Stimulated activated naive B cell treated with anti-CD40 and anti-IgM and Interleukin-4, amounts not matched to agents 10 μg/mL and 1 μg/mL and 100 μg/mL, for 72 hours (primary cell): Measurements from ENCODE around the gene MAP3K7.

Source experiments
- ATAC-seq, 2 donors: fragments of 150-1000 bp; cut with Tn5 transposase; replicated peaks; 2 replicates each; pipeline ENCODE4 v1.10.0; 2021; ENCODE audit warnings: moderate library complexity in 1 of 2
- DNase-seq: peaks from one replicate; pipeline ENCODE4 v3.0.0; 2021
- H3K27ac Mint-ChIP-seq: one replicate; pipeline ENCODE4 v1.8.0; 2022; ENCODE audit warnings: mild to moderate bottlenecking, mixed read lengths
- H3K27me3 Mint-ChIP-seq, 2 donors: one replicate each; pipeline ENCODE4 v1.8.0; 2022; ENCODE audit warnings: mixed read lengths in 2 of 2
- H3K36me3 Mint-ChIP-seq, 2 donors: one replicate each; pipeline ENCODE4 v1.8.0; 2022; ENCODE audit warnings: mixed read lengths in 2 of 2, mild to moderate bottlenecking in 1 of 2
- H3K4me1 Mint-ChIP-seq, 2 donors: one replicate each; pipeline ENCODE4 v1.8.0; 2022; ENCODE audit warnings: mixed read lengths in 2 of 2, mild to moderate bottlenecking in 1 of 2
- H3K4me3 Mint-ChIP-seq, 2 donors: one replicate each; pipeline ENCODE4 v1.8.0; 2022; ENCODE audit warnings: mild to moderate bottlenecking in 2 of 2, mixed read lengths in 2 of 2, moderate library complexity in 1 of 2
- H3K9me3 Mint-ChIP-seq, 2 donors: one replicate each; pipeline ENCODE4 v1.8.0; 2022; ENCODE audit warnings: mixed read lengths in 2 of 2, mild to moderate bottlenecking in 1 of 2

Gene MAP3K7

DNA sequence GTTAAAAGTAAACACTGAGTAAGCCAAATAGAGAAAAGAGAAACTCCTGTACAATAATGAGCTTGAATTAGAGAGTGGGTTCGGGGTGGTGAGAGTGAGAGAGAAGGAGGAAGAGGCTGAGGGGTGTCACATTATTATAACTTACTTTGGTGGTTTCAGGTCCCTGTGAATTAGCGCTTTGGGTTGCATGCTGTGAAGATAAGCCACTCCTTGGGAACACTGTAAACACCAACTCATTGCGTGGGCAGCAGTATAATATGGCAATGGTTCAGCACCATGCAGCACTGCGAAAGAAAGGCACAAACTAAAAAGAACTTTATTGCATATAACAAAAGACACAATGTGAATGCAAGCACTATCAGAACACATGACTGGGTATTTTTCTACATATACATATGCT is 26.9 kb downstream of the MAP3K7 start:
- Mint-ChIP-seq H3K4me1 (peaks cover 5 to 8% of the 10 kb centered on the region in 2 donors), H3K9me3 (peaks cover 0 to 2% of the 10 kb centered on the region in 2 donors), H3K27ac (no peak overlapping the region), H3K36me3 (peaks cover 27 to 43% of the 10 kb centered on the region in 2 donors), H3K4me3 (no peak overlapping the region), H3K27me3 (no peaks in the 10 kb centered on the region)
- DNase-seq (no peak), ATAC-seq (no peak)

- H3K4me1 Mint-ChIP-seq = no peaks in the 10 kb centered on the region
- no peaks in the 10 kb centered on the region for H3K27me3 Mint-ChIP-seq
- ATAC-seq = no peak
- H3K9me3 Mint-ChIP-seq = no peaks in the 10 kb centered on the region
- H3K27ac Mint-ChIP-seq = no peak overlapping the region
- no peak overlapping the region for H3K4me3 Mint-ChIP-seq
- H3K36me3 Mint-ChIP-seq = peaks cover 13 to 24% of the 10 kb centered on the region in 2 donors
- no peak for DNase-seq
These were observed 29.9 kb downstream of the MAP3K7 start for GRCh38 chr6:90557006-90557405.

GRCh38 chr6:90547991-90548390 is 38.9 kb downstream of the MAP3K7 start:
- Mint-ChIP-seq H3K36me3 (peaks cover 28 to 40% of the 10 kb centered on the region in 2 donors), H3K27me3 (no peaks in the 10 kb centered on the region), H3K4me1 (peaks cover 17 to 20% of the 10 kb centered on the region in 2 donors), H3K4me3 (no peak overlapping the region), H3K27ac (no peak overlapping the region), H3K9me3 (no peaks in the 10 kb centered on the region)
- DNase-seq (no peak), ATAC-seq (no peak)

GRCh38 chr6:90547079-90547478 is 39.8 kb downstream of the MAP3K7 start:
- Mint-ChIP-seq H3K27me3 (no peaks in the 10 kb centered on the region), H3K27ac (no peak overlapping the region), H3K36me3 (peaks cover 28 to 41% of the 10 kb centered on the region in 2 donors), H3K4me3 (no peak overlapping the region), H3K4me1 (peaks cover 17 to 20% of the 10 kb centered on the region in 2 donors), H3K9me3 (no peaks in the 10 kb centered on the region)
- ATAC-seq (no peak), DNase-seq (no peak)

- H3K27me3 Mint-ChIP-seq = no peaks in the 10 kb centered on the region
- H3K9me3 Mint-ChIP-seq = no peaks in the 10 kb centered on the region
- peaks cover 30 to 41% of the 10 kb centered on the region in 2 donors for H3K36me3 Mint-ChIP-seq
- ATAC-seq (peak; percentile 42 to 47), DNase-seq (no peak)
- no peak overlapping the region for H3K27ac Mint-ChIP-seq
- no peak overlapping the region for H3K4me3 Mint-ChIP-seq
- H3K4me1 Mint-ChIP-seq = peaks cover 17 to 20% of the 10 kb centered on the region in 2 donors
These were observed 41.4 kb downstream of the MAP3K7 start for GRCh38 chr6:90545448-90545847.

- H3K36me3 Mint-ChIP-seq = peaks cover 30 to 41% of the 10 kb centered on the region in 2 donors
- H3K27ac Mint-ChIP-seq = peak overlapping the region; percentile 78
- no peaks in the 10 kb centered on the region for H3K27me3 Mint-ChIP-seq
- no peaks in the 10 kb centered on the region for H3K9me3 Mint-ChIP-seq
- H3K4me3 Mint-ChIP-seq = peak overlapping the region in 1 of 2 donors; percentile 2
- ATAC-seq (peak; percentile 23 to 46), DNase-seq (no peak)
- peaks cover 17 to 20% of the 10 kb centered on the region in 2 donors for H3K4me1 Mint-ChIP-seq
These were observed 42.1 kb downstream of the MAP3K7 start for GRCh38 chr6:90544741-90545140.

DNA sequence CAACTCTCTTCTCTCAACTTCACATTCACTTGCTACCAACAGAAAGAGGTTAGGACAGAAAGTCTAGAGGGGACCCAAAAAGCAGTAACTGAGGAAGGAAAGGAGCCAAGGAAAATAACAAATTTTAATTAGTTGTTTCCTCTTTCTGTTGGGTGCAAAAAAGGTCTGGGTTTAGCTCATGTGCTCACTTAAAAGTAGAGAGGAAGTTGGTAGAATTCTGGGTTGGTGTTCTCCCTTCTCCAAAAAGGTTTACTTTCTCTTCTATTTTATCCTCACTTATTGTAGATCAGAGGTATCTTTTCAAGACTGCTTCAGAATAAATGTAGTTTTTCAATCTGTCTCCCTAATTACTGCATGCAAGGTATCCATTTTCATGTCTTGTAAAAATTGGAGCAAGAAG is 42.8 kb downstream of the MAP3K7 start:
- peak overlapping the region; percentile 76 for H3K27ac Mint-ChIP-seq

GRCh38 chr6:90541221-90541620 is 45.7 kb downstream of the MAP3K7 start:
- DNase-seq (no peak), ATAC-seq (no peak)
- Mint-ChIP-seq H3K4me1 (peaks cover 23 to 34% of the 10 kb centered on the region in 2 donors), H3K4me3 (no peak overlapping the region), H3K27me3 (no peaks in the 10 kb centered on the region), H3K9me3 (no peaks in the 10 kb centered on the region), H3K36me3 (peaks cover 15 to 27% of the 10 kb centered on the region in 2 donors), H3K27ac (no peak overlapping the region)

More for the DNA sequence above, 42.8 kb downstream of the MAP3K7 start:
- H3K4me1 Mint-ChIP-seq = peaks cover 17 to 20% of the 10 kb centered on the region in 2 donors
- H3K36me3 Mint-ChIP-seq = peaks cover 29 to 37% of the 10 kb centered on the region in 2 donors
- ATAC-seq (peak; percentile 63 to 68), DNase-seq (no peak)
- H3K9me3 Mint-ChIP-seq = no peaks in the 10 kb centered on the region
- H3K4me3 Mint-ChIP-seq = peak overlapping the region in 1 of 2 donors; percentile 2
- no peaks in the 10 kb centered on the region for H3K27me3 Mint-ChIP-seq

DNA sequence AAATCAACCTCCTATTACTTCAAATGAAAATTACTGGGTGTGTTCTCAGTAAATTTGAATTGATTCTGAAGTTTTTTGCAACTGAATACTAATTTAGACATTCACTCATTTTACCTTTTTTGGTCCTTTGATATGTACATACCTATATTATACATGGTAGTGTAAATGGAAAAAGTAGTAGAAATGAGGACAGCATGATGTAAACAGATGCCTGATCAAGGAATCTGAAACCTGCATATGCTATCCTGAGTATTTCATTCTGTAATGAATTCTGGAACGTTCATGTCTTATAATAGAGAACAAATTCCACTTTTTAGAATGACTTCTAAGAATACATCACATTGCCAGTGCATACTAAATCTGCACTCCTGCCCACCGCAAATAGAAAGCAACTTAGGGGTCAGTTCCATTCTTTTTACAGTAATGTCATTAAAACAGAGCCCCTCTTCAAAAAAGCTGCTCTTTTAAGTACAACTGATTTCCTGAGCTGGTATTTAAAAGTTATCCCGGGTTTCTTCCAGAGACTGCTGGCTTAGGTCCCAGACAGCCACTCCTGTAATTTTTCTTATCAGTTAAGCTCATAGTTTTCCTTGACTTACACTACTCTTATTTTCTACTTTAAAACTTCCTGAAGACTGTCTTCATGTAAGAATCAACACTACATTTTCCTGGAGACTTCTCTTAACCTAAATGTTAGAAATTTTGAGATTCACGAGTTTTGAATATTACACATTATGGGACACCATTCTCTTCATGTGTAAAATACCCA is 48.4 kb downstream of the MAP3K7 start:
- H3K4me3 Mint-ChIP-seq = no peak overlapping the region
- DNase-seq (no peak), ATAC-seq (no peak)
- H3K4me1 Mint-ChIP-seq = peaks cover 6 to 14% of the 10 kb centered on the region in 2 donors
- peaks cover 7 to 21% of the 10 kb centered on the region in 2 donors for H3K36me3 Mint-ChIP-seq
- no peaks in the 10 kb centered on the region for H3K9me3 Mint-ChIP-seq
- H3K27ac Mint-ChIP-seq = no peak overlapping the region
- no peaks in the 10 kb centered on the region for H3K27me3 Mint-ChIP-seq

DNA sequence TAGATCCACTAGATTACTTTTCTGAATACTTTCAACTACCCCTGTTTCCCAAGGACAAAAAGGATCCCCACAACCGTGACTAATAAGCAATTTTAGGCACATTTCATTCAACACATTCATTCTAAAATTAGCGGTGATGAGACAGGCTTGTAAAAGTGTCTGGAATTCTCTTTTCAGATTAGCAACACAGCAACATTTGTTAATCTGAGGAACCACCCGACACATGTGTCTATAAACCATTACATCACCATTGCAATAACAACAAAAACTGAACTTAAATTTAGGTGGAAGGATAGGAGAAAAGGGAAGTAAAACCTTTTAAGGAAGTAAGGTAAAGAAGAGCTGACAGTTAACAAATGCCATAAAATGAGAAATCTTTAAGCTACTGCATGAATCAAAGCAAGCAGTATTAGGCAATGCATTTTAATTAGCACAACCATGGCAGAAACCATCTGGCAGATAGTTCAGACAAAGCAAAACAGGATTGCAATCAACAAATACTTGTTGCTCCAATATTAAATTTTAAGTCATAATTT is 49.1 kb downstream of the MAP3K7 start:
- DNase-seq (no peak), ATAC-seq (peak; percentile 84 to 85)
- peak overlapping the region in 1 of 2 donors; percentile 28 for H3K4me3 Mint-ChIP-seq
- H3K27me3 Mint-ChIP-seq = no peaks in the 10 kb centered on the region
- H3K36me3 Mint-ChIP-seq = peaks cover 11 to 23% of the 10 kb centered on the region in 2 donors
- no peaks in the 10 kb centered on the region for H3K9me3 Mint-ChIP-seq
- peaks cover 6 to 14% of the 10 kb centered on the region in 2 donors for H3K4me1 Mint-ChIP-seq
- H3K27ac Mint-ChIP-seq = no peak overlapping the region

GRCh38 chr6:90537027-90537426 is 49.8 kb downstream of the MAP3K7 start:
- no peak overlapping the region for H3K27ac Mint-ChIP-seq
- no peaks in the 10 kb centered on the region for H3K9me3 Mint-ChIP-seq
- peaks cover 11 to 23% of the 10 kb centered on the region in 2 donors for H3K36me3 Mint-ChIP-seq
- ATAC-seq (no peak), DNase-seq (no peak)
- no peaks in the 10 kb centered on the region for H3K27me3 Mint-ChIP-seq
- peaks cover 6 to 14% of the 10 kb centered on the region in 2 donors for H3K4me1 Mint-ChIP-seq
- no peak overlapping the region for H3K4me3 Mint-ChIP-seq

GRCh38 chr6:90536520-90536919 is 50.4 kb downstream of the MAP3K7 start:
- Mint-ChIP-seq H3K4me3 (no peak overlapping the region), H3K27me3 (no peaks in the 10 kb centered on the region), H3K27ac (no peak overlapping the region), H3K9me3 (no peaks in the 10 kb centered on the region), H3K4me1 (peaks cover 6 to 14% of the 10 kb centered on the region in 2 donors), H3K36me3 (peaks cover 11 to 26% of the 10 kb centered on the region in 2 donors)
- DNase-seq = no peak
- no peak for ATAC-seq

DNA sequence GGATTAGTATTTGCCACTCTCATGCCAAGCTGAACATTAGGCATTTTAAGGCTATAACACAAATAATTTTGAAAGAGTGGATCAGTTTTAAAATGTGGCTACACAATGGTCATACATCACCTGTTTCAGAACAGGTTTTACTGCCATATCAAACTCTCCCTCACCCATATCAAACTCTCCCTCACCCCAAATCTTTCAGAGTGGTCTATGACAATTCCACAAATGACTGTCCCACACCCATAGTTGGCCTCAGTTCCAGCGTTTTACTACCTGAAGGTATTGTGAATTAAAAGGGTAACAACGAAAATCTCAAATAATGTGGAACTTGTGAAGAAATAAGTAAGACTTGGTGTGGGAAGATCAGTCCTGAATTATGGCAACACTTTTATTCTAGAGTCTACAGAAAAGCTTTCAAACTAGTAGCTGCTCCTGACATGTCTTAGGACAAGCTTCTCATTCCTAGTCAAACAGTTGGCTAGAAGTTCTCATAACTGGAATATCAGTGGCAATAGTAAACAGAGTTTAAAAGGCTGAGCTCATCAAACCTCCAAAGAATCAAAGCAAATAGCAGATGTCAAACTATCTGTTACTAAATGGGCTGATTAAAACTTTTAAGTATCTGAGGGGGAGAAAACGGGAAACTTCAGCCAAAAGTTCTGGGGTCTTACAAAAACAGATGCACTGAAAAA is 52.4 kb downstream of the MAP3K7 start:
- Mint-ChIP-seq H3K9me3 (no peaks in the 10 kb centered on the region), H3K27ac (no peak overlapping the region), H3K36me3 (peaks cover 8 to 29% of the 10 kb centered on the region in 2 donors), H3K4me3 (no peak overlapping the region), H3K27me3 (no peaks in the 10 kb centered on the region), H3K4me1 (peaks cover 6 to 14% of the 10 kb centered on the region in 2 donors)
- DNase-seq (no peak), ATAC-seq (no peak)

GRCh38 chr6:90533615-90534336 is 53.1 kb downstream of the MAP3K7 start:
- H3K4me3 Mint-ChIP-seq = no peak overlapping the region
- H3K36me3 Mint-ChIP-seq = peaks cover 14 to 35% of the 10 kb centered on the region in 2 donors
- ATAC-seq = no peak
- H3K9me3 Mint-ChIP-seq = no peaks in the 10 kb centered on the region
- no peaks in the 10 kb centered on the region for H3K27me3 Mint-ChIP-seq
- H3K4me1 Mint-ChIP-seq = peaks cover 6 to 12% of the 10 kb centered on the region in 2 donors
- DNase-seq = no peak
- H3K27ac Mint-ChIP-seq = no peak overlapping the region
